NCI-H1694 (cell line): Measurements from ENCODE around the gene HLA-E.
"Not testable (repeated sequence)": the region's sequence is repeated elsewhere in the genome, so short reads cannot be mapped to it uniquely, and the experiment has no call there.

Experiments
- DNase-seq: peaks from one replicate; lab custom pipeline; 2025; lab: John Stamatoyannopoulos, UW

Gene HLA-E

DNA sequence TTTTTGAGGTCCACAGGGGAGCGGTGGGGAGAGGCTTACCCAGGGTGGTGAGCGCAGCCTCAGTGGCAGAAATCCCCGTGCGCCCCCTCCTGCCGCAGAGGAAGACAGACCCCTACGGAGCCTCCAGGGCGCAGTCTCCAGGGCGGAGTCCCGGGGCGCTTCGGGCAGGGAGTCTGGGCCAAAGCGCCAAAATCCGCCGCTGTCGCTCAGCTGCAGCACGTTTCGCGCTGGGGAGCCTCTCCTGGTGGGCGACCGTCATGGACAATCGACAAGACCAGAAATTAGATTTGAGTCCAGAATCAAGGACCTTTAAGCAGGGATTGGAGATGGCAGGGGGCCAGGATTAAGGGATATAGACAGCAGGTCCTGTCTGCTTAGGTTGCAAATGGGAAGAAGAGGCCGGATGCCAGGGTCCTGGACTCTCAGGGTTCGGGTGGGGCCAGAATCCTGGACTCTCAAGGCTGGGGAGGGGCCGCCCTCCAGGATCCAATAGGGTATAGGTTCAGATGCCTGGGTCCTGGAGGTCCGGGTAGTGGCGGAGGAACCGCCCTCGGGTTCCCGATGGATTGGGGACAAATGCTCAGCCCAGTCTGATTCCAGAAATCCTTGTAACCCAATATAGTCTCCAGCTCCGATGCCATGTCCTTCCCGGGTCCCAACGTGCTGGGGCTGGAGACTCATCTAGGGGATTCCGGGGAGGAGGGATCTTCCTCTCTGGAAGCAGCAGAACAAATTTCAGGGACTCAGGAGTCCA is 7.9 kb upstream of the HLA-E start:
- no peak for DNase-seq

GRCh38 chr6:30481965-30482644 is 7.2 kb upstream of the HLA-E start:
- DNase-seq: peak; percentile 69

- DNase-seq: no peak
Observed at GRCh38 chr6:30483677-30484279, 5.5 kb upstream of the HLA-E start.

GRCh38 chr6:30485236-30485635 is 4.1 kb upstream of the HLA-E start:
- no peak for DNase-seq

- DNase-seq: no peak
Observed at GRCh38 chr6:30487926-30488325, 1.4 kb upstream of the HLA-E start.

DNA sequence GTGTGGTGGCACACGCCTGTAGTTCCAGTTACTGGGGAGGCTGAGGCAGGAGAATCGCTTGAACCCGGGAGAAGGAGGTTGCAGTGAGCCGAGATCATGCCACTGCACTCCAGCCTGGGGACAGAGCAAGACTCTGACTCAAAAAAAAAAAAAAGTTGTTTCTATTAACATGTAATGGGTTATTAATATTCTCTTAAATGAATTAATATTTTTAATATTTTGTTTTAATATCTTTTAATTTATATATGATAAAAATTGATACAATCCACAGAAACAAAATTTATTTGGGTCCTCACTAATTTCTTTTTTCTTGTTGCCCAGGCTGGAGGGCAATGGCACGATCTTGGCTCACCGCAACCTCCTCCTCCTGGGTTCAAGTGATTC is 620 bp upstream of the HLA-E start:
- DNase-seq: not testable (repeated sequence)

DNA sequence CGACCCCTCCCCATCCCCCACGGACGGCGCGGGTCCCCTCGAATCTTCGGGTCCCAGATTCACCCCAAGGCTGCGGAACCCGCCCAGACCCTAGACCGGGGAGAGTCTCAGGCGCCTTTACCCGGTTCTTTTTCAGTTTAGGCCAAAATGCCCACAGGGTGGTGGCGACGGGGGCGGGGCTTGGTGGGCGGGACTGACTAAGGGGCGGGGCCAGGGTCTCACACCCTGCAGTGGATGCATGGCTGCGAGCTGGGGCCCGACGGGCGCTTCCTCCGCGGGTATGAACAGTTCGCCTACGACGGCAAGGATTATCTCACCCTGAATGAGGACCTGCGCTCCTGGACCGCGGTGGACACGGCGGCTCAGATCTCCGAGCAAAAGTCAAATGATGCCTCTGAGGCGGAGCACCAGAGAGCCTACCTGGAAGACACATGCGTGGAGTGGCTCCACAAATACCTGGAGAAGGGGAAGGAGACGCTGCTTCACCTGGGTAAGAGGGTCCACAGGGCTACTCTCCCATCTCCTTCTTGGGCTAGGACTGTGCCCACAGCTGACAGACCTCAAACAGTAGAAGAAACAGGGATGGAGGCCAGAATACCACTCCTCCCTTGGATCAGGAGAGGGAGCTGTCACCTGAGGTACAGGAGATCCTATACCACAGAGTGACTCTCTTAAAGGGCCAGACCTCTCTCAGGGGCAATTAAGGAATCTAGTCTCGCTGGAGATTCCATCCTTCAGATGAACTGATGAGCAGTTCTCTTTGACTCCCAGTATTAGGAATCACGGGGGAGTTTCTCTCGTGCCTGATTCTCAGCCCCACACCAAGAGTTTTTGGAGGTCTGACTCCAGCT is 942 bp downstream of the HLA-E start:
- no peak for DNase-seq

- not testable (repeated sequence) for DNase-seq
Observed at GRCh38 chr6:30491291-30491953, 2.1 kb downstream of the HLA-E start.

DNA sequence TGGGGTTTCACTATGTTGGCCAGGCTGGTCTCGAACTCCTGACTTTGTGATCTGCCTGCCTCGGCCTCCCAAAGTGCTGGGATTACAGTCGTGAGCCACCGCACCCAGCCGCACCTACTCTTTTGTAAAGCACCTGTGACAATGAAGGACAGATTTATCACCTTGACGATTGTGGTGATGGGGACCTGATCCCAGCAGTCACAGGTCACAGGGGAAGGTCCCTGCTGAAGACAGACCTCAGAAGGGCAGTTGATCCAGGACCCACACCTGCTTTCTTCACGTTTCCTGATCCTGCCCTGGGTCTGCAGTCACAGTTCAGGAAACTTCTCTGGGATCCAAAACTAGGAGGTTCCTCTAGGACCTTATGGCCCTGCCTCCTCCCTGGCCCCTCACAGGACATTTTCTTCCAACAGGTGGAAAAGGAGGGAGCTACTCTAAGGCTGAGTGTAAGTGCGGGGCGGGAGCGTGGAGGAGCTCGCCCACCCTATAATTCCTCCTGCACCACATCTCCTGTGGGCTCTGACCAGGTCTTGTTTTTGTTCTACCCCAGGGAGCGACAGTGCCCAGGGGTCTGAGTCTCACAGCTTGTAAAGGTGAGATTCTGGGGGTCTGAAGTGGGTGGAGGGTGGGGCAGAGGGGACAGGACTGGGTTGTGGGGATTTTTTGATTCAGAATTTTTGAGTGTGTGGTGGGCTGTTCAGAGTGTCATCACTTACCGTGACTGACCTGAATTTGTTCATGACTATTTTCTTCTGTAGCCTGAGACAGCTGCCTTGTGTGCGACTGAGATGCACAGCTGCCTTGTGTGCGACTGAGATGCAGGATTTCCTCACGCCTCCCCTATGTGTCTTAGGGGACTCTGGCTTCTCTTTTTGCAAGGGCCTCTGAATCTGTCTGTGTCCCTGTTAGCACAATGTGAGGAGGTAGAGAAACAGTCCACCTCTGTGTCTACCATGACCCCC is 3.0 kb downstream of the HLA-E start:
- no peak for DNase-seq

DNA sequence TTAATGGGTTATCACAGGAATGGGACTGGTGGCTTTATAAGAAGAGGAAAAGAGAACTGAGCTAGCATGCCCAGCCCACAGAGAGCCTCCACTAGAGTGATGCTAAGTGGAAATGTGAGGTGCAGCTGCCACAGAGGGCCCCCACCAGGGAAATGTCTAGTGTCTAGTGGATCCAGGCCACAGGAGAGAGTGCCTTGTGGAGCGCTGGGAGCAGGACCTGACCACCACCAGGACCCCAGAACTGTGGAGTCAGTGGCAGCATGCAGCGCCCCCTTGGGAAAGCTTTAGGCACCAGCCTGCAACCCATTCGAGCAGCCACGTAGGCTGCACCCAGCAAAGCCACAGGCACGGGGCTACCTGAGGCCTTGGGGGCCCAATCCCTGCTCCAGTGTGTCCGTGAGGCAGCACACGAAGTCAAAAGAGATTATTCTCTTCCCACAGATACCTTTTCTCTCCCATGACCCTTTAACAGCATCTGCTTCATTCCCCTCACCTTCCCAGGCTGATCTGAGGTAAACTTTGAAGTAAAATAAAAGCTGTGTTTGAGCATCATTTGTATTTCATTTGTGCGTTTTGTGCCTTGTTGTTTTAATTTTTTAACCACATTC is 4.4 kb downstream of the HLA-E start:
- DNase-seq: no peak

GRCh38 chr6:30494291-30494861 is 5.1 kb downstream of the HLA-E start:
- no peak for DNase-seq

GRCh38 chr6:30495060-30495459 is 5.8 kb downstream of the HLA-E start:
- DNase-seq: not testable (repeated sequence)

GRCh38 chr6:30495993-30496392 is 6.7 kb downstream of the HLA-E start:
- DNase-seq: no peak

DNA sequence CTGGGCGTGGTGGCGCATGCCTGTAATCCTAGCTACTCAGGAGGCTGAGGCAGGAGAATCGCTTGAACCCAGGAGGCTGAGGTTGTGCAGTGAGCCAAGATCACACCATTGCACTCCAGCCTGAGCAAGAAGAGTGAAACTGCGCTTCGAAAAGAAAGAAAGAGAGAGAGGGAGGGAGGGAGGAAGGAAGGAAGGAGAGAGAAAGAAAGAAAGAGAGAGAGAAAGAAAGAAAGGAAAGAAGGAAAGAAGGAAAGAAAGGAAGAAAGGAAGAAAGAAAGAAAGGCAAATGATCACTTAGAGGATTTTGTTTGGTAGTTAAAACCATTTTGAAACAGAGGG is 7.9 kb downstream of the HLA-E start:
- DNase-seq: not testable (repeated sequence)

DNA sequence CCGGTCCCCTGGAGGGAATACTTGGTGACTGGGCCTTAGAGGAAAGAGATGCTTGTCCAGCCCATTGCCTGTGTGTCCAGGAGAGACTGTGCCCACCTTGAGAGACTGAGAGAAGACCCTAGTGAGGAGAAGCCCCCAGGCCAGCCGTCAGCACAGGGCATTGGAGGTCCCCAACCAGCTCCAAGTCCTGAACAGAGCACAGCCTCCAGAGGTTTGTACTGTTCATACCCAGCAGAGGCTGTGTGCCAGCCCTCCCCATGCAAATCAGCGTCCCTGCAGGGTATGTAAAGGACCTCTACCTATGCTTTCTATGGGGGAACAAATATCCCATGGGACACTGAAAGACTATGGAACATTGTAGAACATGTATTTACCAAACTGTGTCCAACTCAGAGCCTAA is 8.4 kb downstream of the HLA-E start:
- DNase-seq: no peak

- DNase-seq: not testable (repeated sequence)
Observed at GRCh38 chr6:30498705-30499104, 9.4 kb downstream of the HLA-E start.

DNA sequence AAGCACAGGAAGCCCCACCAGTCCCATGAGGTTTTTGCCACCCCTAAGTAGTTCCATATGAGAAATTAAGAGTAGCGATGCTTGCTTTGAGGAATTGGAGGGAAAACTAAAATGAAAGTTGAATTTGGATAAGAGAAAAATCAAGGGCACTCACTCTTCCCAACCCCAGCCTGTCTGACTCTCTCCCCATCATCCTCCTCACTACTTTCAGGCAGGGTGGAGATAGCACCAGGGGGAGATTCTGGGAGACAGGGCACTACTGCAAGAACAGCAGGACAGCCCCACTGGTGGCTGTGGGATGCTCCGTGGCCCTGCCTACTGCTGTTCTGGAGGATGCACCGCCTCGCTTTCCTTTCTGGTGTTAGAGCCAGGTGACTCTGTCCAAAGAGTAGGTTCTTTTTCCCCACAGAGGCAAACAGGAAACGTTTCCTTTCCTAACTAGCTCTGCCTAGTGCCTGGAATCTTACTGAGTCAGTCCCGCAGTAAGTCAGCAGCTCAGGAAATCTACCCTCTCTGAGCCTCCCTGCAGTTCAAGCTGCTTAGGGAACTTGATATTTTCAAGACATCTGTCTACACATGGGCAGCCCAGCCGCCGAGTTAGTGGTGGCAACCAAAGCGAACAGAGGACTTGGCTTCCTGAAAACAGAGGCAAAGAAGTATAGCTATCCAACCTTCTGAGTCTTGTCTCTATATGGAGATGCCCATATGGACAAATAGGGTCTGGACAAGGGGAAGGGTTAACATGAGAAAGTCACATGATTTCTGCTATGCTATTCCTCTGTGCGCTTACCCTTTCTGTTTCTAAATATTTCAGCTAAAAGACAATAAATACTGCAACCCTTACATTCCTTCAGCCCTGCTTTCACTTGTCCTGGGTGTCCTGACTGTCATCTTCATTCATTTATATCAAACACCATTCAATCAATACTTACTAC is 11.4 kb downstream of the HLA-E start:
- DNase-seq: no peak
